Calu3 (cell line): Measurements from ENCODE around the gene SLC25A13. TPM values are rescaled to one million over a fixed set of nuclear protein-coding genes. Genes with fewer than 3 reads are reported as not detected.

ENCODE experiments used
- BruUV-seq: library from RNA; stranded (reverse); fragments of 400-500 nt; replicated peaks from 2 replicates; lab custom pipeline; 2021; lab: Mats Ljungman, UMichigan
- CTCF ChIA-PET: fragments of 300-600 bp; sonication (Branson Sonifier 250); formaldehyde crosslinking; loops from one replicate; lab custom pipeline; 2022; ENCODE audit warnings: antibody characterized with exemption; lab: Charles Lee
- DNase-seq: peaks from one replicate; pipeline ENCODE4 v3.0.0; 2022
- H3K27ac Mint-ChIP-seq: one replicate; pipeline ENCODE4 v1.8.0; 2022; ENCODE audit warnings: mixed read lengths; ENCODE audit not compliant: unreplicated experiment
- H3K27me3 Mint-ChIP-seq: one replicate; pipeline ENCODE4 v1.8.0; 2022; ENCODE audit warnings: mixed read lengths; ENCODE audit not compliant: unreplicated experiment
- H3K36me3 Mint-ChIP-seq: one replicate; pipeline ENCODE4 v1.8.0; 2022; ENCODE audit warnings: mild to moderate bottlenecking, moderate library complexity, mixed read lengths; ENCODE audit not compliant: insufficient read depth, unreplicated experiment
- H3K4me1 Mint-ChIP-seq: one replicate; pipeline ENCODE4 v1.8.0; 2022; ENCODE audit warnings: mild to moderate bottlenecking, low read depth, mixed read lengths; ENCODE audit not compliant: unreplicated experiment
- H3K4me3 Mint-ChIP-seq: one replicate; pipeline ENCODE4 v1.8.0; 2022; ENCODE audit warnings: mild to moderate bottlenecking, low read depth, moderate library complexity, mixed read lengths; ENCODE audit not compliant: unreplicated experiment
- H3K9me3 Mint-ChIP-seq: one replicate; pipeline ENCODE4 v1.8.0; 2022; ENCODE audit warnings: low read depth, mixed read lengths; ENCODE audit not compliant: unreplicated experiment
- intact Hi-C: fragments of 100-400 bp; cut with micrococcal nuclease; formaldehyde crosslinking; loops from one replicate; pipeline ENCODE4 v1.10.0; 2022; ENCODE audit not compliant: unreplicated experiment
- total RNA-seq: library from RNA; stranded (reverse); gene quantifications from 2 replicates; pipeline ENCODE4 v1.2.3, GENCODE V29; 2022
- TF ChIP-seq, protein P1 (sequence below): fragments of 200-600 bp; IDR thresholded peaks from one replicate; pipeline ENCODE4 v1.8.0; 2022; ENCODE audit warnings: antibody characterized with exemption; ENCODE audit not compliant: unreplicated experiment

SLC25A13 gene
- total RNA-seq, 1 experiment from 2014 or later = 18.1 TPM

DNA sequence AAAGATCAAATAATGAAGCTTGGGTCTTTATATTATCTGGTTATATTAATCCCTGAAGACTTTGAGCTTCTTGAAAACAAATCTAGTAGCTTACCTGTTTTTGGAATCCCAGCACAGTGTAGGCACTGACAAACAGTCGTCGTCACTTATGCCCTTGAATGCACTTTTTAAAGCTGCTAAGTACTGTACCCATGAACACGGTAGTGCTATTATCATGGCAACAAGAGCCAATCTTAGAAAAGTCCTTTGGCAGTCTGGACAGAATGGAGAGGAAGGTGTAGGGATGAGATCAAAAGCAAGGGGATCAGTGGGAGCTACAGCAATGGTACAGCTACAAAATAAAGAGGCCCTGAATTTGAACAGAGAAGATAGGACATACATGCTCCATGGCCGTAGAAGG is 9.4 kb downstream of the SLC25A13 start:
- Mint-ChIP-seq H3K27me3 (no peaks in the 10 kb centered on the region), H3K4me3 (no peak overlapping the region), H3K9me3 (no peaks in the 10 kb centered on the region), H3K36me3 (no peaks in the 10 kb centered on the region), H3K4me1 (peaks cover 32% of the 10 kb centered on the region), H3K27ac (no peak overlapping the region)
- TF ChIP-seq, protein P1, sequence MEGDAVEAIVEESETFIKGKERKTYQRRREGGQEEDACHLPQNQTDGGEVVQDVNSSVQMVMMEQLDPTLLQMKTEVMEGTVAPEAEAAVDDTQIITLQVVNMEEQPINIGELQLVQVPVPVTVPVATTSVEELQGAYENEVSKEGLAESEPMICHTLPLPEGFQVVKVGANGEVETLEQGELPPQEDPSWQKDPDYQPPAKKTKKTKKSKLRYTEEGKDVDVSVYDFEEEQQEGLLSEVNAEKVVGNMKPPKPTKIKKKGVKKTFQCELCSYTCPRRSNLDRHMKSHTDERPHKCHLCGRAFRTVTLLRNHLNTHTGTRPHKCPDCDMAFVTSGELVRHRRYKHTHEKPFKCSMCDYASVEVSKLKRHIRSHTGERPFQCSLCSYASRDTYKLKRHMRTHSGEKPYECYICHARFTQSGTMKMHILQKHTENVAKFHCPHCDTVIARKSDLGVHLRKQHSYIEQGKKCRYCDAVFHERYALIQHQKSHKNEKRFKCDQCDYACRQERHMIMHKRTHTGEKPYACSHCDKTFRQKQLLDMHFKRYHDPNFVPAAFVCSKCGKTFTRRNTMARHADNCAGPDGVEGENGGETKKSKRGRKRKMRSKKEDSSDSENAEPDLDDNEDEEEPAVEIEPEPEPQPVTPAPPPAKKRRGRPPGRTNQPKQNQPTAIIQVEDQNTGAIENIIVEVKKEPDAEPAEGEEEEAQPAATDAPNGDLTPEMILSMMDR = no peak
- intact Hi-C loops = loop anchor here (10.0 kb wide), 1 partner anchor 228 kb away; no protein-coding TSS in a partner anchor
- DNase-seq = no peak
- BruUV-seq = no TSS peak
- CTCF ChIA-PET = no interaction called here

GRCh38 chr7:96311967-96312366 is 9.9 kb downstream of the SLC25A13 start:
- Mint-ChIP-seq H3K9me3 (no peaks in the 10 kb centered on the region), H3K27ac (no peak overlapping the region), H3K36me3 (no peaks in the 10 kb centered on the region), H3K27me3 (no peaks in the 10 kb centered on the region), H3K4me1 (peaks cover 26% of the 10 kb centered on the region), H3K4me3 (no peak overlapping the region)
- intact Hi-C loops = loop anchor here (10.0 kb wide), 1 partner anchor 227 kb away; no protein-coding TSS in a partner anchor
- BruUV-seq = no TSS peak
- TF ChIP-seq, protein P1 = no peak
- DNase-seq = no peak
- CTCF ChIA-PET = no interaction called here

DNA sequence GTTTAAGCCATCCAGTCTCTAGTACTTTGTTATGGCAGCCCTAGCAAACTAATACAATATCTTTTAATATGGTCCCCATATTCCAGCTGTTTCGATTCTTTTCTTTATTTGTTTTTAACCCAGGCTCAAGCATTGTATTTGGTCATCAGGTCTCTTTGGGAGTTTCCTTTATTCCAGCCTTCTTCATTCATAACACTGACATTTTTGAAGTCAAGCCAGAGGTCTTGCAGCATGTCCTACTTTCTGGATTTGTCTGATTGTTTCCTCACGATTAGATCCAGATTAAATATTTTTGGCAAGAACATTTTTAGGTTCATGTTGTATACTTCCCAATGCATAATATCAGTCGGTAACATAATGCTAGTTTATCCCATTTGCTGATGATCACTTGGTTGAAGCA is 11.8 kb downstream of the SLC25A13 start:
- Mint-ChIP-seq H3K4me1 (peaks cover 23% of the 10 kb centered on the region), H3K27ac (no peak overlapping the region), H3K36me3 (no peaks in the 10 kb centered on the region), H3K9me3 (no peaks in the 10 kb centered on the region), H3K4me3 (no peak overlapping the region), H3K27me3 (no peaks in the 10 kb centered on the region)
- intact Hi-C loops = loop anchor here (10.0 kb wide), 1 partner anchor 225 kb away; no protein-coding TSS in a partner anchor
- no peak for DNase-seq
- CTCF ChIA-PET = no interaction called here
- no TSS peak for BruUV-seq
- TF ChIP-seq, protein P1 = no peak

DNA sequence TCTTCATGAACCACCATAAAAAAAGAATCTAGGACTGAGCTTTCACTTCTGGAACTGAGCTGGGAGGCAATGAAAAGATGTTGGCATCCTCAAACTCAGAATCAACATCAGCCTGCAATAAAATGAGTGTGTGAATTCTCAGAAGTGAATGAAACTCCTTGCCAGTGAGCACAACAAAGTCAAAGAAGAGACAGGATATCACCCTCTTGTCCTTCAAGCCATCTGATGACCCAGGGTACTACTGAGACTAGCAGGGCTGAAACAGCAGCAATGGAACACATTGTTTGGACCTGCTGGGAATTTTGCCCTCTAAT is 13.0 kb downstream of the SLC25A13 start:
- DNase-seq = no peak
- TF ChIP-seq, protein P1 = no peak
- BruUV-seq = no TSS peak
- intact Hi-C loops = no loop called here
- no peaks in the 10 kb centered on the region for H3K27me3 Mint-ChIP-seq
- H3K27ac Mint-ChIP-seq = no peak overlapping the region
- H3K4me1 Mint-ChIP-seq = peaks cover 28% of the 10 kb centered on the region
- CTCF ChIA-PET = no interaction called here
- no peaks in the 10 kb centered on the region for H3K36me3 Mint-ChIP-seq
- H3K4me3 Mint-ChIP-seq = no peak overlapping the region
- no peaks in the 10 kb centered on the region for H3K9me3 Mint-ChIP-seq
